Kidney epithelial cell (primary cell): Measurements from ENCODE around the gene RBM17. TPM values are rescaled to one million over a fixed set of nuclear protein-coding genes. Genes with fewer than 3 reads are reported as not detected.

Source experiments
- DNase-seq: peaks from one replicate; pipeline ENCODE4 v3.0.0-alpha.2; 2010; ENCODE audit warnings: low read depth
- H3K27me3 ChIP-seq: 2 replicates; pipeline ENCODE4 v1.6.0; 2011; ENCODE audit warnings: low read length; ENCODE audit not compliant: control insufficient read depth, insufficient read depth
- H3K36me3 ChIP-seq: 2 replicates; pipeline ENCODE4 v1.5.1; 2011; ENCODE audit warnings: low read length; ENCODE audit not compliant: control insufficient read depth, insufficient read depth
- H3K4me3 ChIP-seq: 2 replicates; pipeline ENCODE4 v1.5.1; 2011; ENCODE audit warnings: low read depth, mild to moderate bottlenecking, control low read depth, low read length
- total RNA-seq: library from RNA; depleted of rRNA; stranded (reverse); fragments of >200 nt; gene quantifications from 2 replicates; pipeline ENCODE4 v1.2.3, GENCODE V29; 2015
- TF ChIP-seq, protein P1 (sequence below): IDR thresholded peaks from 2 replicates; pipeline ENCODE4 v1.5.1; 2011; ENCODE audit warnings: mild to moderate bottlenecking, moderate library complexity, low read length, control low read depth, inconsistent platforms; ENCODE audit not compliant: insufficient read depth, poor library complexity, severe bottlenecking

RBM17 gene
- total RNA-seq, 1 donor from 2014 or later: 37.8 TPM

DNA sequence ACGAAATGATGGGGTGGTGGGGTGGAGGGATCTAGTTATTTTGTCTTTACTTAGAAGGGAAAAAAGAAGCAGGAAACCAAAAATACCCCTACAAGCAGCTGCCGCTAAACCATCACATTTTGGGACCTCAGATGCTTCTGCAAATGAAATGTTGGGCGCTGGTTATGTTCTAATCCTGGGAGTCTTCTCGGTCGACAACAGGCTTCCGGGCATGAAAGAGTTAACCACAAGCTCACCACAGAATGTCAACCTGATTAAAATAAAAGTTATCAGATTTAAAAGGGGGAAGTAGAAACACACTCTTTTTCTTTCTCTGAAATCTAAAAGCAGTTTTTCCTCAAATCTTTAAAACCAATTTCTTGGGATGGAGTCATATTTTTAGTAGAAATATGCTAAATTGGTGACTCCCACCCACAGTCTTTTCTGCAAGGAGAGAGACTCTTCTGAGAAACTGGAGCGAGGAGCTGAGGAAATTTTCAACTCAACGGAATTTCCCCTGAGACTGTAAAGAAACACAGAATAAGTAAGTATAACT is 43.5 kb upstream of the RBM17 start:
- peaks cover 22% of the 10 kb centered on the region for H3K27me3 ChIP-seq
- DNase-seq: no peak
- TF ChIP-seq, protein P1, sequence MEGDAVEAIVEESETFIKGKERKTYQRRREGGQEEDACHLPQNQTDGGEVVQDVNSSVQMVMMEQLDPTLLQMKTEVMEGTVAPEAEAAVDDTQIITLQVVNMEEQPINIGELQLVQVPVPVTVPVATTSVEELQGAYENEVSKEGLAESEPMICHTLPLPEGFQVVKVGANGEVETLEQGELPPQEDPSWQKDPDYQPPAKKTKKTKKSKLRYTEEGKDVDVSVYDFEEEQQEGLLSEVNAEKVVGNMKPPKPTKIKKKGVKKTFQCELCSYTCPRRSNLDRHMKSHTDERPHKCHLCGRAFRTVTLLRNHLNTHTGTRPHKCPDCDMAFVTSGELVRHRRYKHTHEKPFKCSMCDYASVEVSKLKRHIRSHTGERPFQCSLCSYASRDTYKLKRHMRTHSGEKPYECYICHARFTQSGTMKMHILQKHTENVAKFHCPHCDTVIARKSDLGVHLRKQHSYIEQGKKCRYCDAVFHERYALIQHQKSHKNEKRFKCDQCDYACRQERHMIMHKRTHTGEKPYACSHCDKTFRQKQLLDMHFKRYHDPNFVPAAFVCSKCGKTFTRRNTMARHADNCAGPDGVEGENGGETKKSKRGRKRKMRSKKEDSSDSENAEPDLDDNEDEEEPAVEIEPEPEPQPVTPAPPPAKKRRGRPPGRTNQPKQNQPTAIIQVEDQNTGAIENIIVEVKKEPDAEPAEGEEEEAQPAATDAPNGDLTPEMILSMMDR: no peak
- no peaks in the 10 kb centered on the region for H3K36me3 ChIP-seq
- no peak overlapping the region for H3K4me3 ChIP-seq

DNA sequence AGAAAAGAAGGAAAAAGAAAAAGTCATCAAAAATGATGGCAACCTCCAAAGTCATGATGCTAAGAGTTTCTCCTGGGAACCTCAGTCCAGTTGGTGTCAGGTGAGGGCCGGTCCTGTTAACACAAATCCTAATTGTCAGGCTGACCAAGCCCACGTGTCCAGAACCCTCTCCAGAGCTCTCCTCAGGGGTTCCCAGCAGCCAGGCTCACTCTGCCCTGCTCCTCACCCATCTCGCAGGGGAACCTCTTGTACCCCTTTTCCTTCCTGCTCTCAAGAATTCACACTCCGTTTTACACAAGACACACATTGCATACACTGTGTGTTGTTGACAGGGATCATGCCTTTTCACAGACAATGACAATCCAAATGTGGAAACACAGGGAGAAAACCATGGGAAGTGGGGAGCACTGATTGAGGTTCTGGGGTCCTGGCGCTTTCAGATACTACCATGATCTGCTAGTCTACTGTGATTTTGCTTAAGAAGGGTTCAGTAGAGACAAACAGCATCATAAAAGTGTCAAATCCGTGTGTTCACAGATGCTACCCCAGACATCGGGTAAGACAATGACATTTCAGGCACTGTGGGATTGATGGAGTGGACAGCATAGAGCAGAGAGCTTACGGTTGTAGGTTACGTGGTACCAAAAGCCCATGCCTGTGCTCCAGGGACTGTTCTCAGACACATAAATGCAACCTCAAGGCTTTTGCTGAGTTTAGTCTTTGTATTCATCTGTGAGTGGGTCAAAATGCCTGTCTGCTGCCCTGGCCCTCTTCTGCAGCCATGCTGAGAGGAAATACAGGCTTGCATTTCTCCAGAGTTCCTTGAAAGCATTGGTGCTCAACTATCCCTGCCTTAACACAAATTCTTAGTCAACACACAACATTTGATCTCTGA is 42.7 kb upstream of the RBM17 start:
- TF ChIP-seq, protein P1: no peak
- Histone ChIP-seq H3K27me3 (peaks cover 22% of the 10 kb centered on the region), H3K36me3 (no peaks in the 10 kb centered on the region), H3K4me3 (no peak overlapping the region)
- no peak for DNase-seq

DNA sequence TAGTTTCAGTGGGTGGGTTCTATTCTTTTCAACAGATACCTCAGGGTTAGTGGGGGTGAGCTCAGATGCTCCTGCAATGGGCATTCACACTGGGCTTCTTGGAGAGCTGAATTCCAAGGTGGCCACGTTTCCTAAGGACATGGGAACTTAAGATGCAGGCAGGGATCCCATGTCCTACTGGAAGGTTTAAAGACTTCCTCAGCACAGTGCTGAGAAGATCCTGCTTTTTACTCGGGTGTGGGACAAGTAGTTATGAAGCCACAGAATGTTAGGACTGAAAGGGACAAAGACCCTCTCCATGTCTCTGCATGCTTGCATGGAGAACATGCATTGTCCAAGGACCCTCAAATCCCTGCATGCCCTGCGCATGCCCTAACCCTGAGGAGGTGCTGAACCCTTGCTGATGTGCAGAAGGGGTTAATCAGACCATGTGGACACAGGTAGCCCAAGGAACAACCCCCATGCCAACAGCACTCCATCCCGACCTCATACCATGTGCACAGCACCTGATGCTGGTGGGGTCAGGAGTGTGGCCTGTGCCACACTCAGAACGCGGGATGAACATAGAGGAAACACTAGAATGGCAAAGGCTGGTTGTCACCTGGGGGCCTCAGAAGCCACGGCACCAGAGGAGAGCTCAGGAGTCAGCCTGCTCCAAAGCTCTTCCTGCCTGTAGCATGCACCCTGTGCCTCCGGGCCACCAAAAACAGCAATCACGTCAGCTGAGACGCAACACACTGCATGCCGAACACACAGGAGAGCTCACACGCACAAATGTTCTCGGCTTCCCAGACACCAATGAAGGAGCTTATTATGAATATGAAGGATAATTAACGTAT is 41.8 kb upstream of the RBM17 start:
- no peak overlapping the region for H3K4me3 ChIP-seq
- peaks cover 22% of the 10 kb centered on the region for H3K27me3 ChIP-seq
- TF ChIP-seq, protein P1: no peak
- no peak for DNase-seq
- H3K36me3 ChIP-seq: no peaks in the 10 kb centered on the region

DNA sequence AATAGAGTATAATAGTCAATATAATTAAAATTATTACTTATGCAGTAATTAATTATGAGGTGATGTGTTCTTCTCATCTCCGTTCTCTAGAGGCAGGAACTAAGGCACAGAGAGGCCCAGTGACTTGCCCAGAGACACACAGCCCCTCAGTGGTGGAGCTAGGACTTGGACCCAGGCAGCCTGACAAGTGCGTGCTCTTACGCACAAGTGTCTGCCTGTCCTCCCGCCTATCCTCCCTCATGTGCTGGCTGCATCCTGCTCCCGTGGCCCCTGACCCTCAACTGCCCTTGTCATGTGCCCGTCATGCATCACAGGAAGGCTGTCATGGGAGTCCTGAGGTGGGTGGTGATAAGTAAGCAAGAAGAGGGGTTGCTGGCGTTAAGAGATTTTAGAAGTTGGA is 41.0 kb upstream of the RBM17 start:
- H3K4me3 ChIP-seq: no peak overlapping the region
- no peaks in the 10 kb centered on the region for H3K36me3 ChIP-seq
- H3K27me3 ChIP-seq: peaks cover 22% of the 10 kb centered on the region
- no peak for DNase-seq
- TF ChIP-seq, protein P1: no peak

DNA sequence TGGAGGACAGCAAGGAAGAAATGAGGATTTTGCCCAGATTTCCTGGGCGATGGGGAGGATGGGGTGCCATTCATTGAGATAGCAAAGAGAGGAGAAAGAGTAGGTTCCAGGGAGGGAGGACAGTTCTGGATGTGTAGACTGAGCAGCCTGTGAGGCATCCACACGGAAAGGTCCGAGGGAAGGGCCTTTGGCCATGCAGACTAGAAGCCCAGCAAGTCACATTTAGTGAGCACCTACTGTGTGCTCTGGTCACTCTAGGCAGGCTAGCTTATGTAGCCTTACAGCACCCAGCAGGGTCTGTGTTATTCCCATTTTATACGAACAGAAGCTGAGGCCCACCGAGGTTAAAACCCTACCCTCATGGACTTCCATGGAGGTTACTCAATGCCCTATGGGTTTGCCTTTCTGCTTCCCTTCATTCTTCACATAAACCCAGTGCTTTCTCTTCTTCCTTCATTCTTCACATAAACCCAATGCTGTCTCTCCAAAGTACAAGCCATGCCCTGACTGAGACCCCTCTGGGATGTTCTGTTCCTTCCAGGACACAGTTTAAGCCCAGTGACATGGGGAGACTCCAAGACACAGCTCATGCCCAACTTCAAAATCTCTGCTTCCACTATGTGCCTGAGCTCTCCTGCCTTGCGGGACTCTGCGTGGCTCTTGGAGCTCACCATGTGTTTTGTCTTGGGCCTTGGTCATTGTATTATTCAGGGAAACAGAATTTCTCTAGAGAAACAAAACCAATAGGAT is 40.4 kb upstream of the RBM17 start:
- TF ChIP-seq, protein P1: no peak
- no peak for DNase-seq
- Histone ChIP-seq H3K36me3 (no peaks in the 10 kb centered on the region), H3K27me3 (peaks cover 22% of the 10 kb centered on the region), H3K4me3 (no peak overlapping the region)
